Heart left ventricle (tissue), 13 donors: ENCODE data around the gene C2orf69.

Experiments used
- CTCF ChIP-seq, 12 donors: fragments of 200-600 bp; sonication (generic) in 4 of 12; IDR thresholded peaks; one replicate each; pipeline versions ENCODE4 v1.5.0 to v1.8.0; 2018 to 2022; ENCODE audit warnings: antibody characterized with exemption in 12 of 12, mild to moderate bottlenecking in 5 of 12
- POLR2A ChIP-seq, 2 donors: fragments of 450-650 bp; IDR thresholded peaks; one replicate each; pipeline ENCODE4 v1.6.1; 2017; ENCODE audit warnings: antibody characterized with exemption in 2 of 2, mild to moderate bottlenecking in 2 of 2, moderate library complexity in 2 of 2
- donor health status: ischemic (EF 13 %, LVEDD 7.1; RV severe dilation, severe dysfunction).
- donor health status: DM: no; HTN: yes; CAD: no.
- donor health status: DM: no; HTN: no; CAD: no.
- donor health status: ischemic (EF 25% LVEDD 6.9; RV normal size, moderate dysfunction).
- donor health status: ischemic (EF 25% LVEDD 5.7; RV mildly dilated, moderate dysfunction).
- donor health status: ischemic (EF 35%, LVEDD 5.7; RV mildly dilated, moderate dysfunction).
- donor health status: nonischemic (EF 11% LVEDD 7.7; RV severe dilation, severe dysfunction).
- donor health status: DM: yes; HTN: yes; CAD: no.
- donor health status: PGD.
- donor health status: ischemic (EF 29% LVEDD 5.4; RV normal size, mild dysfunction).
- donor health status: nonischemic (EF 23%, LVEDD 6.1; RV moderate dilation, normal function).

GRCh38 chr2:199875400-199875799, 35.7 kb upstream of the C2orf69 start:
- no peak for TF ChIP-seq CTCF (IDR thresholded peaks at IDR 0.05)
- no peak for TF ChIP-seq POLR2A (IDR thresholded peaks at IDR 0.05)
